ENCODE results near the gene SYT9. TPM values are rescaled to one million over a fixed set of nuclear protein-coding genes. Genes with fewer than 3 reads are reported as not detected.

Gene SYT9
- polyA plus RNA-seq, 1 donor from 2014 or later = 2.3 TPM

- no peaks in the 10 kb centered on the region for H3K79me2 ChIP-seq (replicated peaks; ENCODE audit: insufficient read depth, low read length)
- H4K20me1 ChIP-seq (ENCODE audit: insufficient read depth) = no peaks in the 10 kb centered on the region
- TF ChIP-seq, protein P1, sequence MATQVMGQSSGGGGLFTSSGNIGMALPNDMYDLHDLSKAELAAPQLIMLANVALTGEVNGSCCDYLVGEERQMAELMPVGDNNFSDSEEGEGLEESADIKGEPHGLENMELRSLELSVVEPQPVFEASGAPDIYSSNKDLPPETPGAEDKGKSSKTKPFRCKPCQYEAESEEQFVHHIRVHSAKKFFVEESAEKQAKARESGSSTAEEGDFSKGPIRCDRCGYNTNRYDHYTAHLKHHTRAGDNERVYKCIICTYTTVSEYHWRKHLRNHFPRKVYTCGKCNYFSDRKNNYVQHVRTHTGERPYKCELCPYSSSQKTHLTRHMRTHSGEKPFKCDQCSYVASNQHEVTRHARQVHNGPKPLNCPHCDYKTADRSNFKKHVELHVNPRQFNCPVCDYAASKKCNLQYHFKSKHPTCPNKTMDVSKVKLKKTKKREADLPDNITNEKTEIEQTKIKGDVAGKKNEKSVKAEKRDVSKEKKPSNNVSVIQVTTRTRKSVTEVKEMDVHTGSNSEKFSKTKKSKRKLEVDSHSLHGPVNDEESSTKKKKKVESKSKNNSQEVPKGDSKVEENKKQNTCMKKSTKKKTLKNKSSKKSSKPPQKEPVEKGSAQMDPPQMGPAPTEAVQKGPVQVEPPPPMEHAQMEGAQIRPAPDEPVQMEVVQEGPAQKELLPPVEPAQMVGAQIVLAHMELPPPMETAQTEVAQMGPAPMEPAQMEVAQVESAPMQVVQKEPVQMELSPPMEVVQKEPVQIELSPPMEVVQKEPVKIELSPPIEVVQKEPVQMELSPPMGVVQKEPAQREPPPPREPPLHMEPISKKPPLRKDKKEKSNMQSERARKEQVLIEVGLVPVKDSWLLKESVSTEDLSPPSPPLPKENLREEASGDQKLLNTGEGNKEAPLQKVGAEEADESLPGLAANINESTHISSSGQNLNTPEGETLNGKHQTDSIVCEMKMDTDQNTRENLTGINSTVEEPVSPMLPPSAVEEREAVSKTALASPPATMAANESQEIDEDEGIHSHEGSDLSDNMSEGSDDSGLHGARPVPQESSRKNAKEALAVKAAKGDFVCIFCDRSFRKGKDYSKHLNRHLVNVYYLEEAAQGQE (IDR thresholded peaks at IDR 0.05; ENCODE audit: borderline replicate concordance) = no peak
- TF ChIP-seq CTCF (IDR thresholded peaks at IDR 0.05; ENCODE audit: poor library complexity, severe bottlenecking) (no peak), RAD21 (conservative IDR thresholded peaks at IDR 0.05) (no peak), EP300 (conservative IDR thresholded peaks at IDR 0.05; ENCODE audit: poor library complexity, severe bottlenecking) (no peak), TAF1 (IDR thresholded peaks at IDR 0.05; ENCODE audit: low read depth) (no peak), POLR2AphosphoS5 (IDR thresholded peaks at IDR 0.05) (no peak), EZH2 (IDR thresholded peaks at IDR 0.05; ENCODE audit: borderline replicate concordance, insufficient read depth, low read length, poor library complexity, severe bottlenecking) (no peak), SMC3 (conservative IDR thresholded peaks at IDR 0.05; ENCODE audit: poor library complexity) (no peak), MXI1 (conservative IDR thresholded peaks at IDR 0.05; ENCODE audit: poor library complexity, severe bottlenecking) (no peak)
- H2AFZ ChIP-seq (ENCODE audit: low read depth, low read length) = no peak overlapping the region
- no peaks in the 10 kb centered on the region for H3F3A ChIP-seq (ENCODE audit: insufficient read depth, low read length, poor library complexity, severe bottlenecking)
- no peak overlapping the region for H3K27ac ChIP-seq (ENCODE audit: low read length)
- H3K4me2 ChIP-seq (ENCODE audit: low read length) = no peak overlapping the region
- H3K4me3 ChIP-seq (ENCODE audit: low read length) = no peak overlapping the region
- no peaks in the 10 kb centered on the region for H3K9me2 ChIP-seq (ENCODE audit: insufficient read depth, low read length)
- H3K36me3 ChIP-seq (ENCODE audit: insufficient read depth, low read length) = no peaks in the 10 kb centered on the region
- no peak overlapping the region for H3K9ac ChIP-seq (ENCODE audit: low read length)
- no peaks in the 10 kb centered on the region for H3K27me3 ChIP-seq (ENCODE audit: insufficient read depth, low read depth, low read length)
- H3K9me3 ChIP-seq (ENCODE audit: low read length) = no peaks in the 10 kb centered on the region
Measured at GRCh38 chr11:7245341-7245740, 6.4 kb upstream of the SYT9 start.

GRCh38 chr11:7246179-7246578 lies 5.5 kb upstream of the SYT9 start:
- Histone ChIP-seq H3F3A (ENCODE audit: insufficient read depth, low read length, poor library complexity, severe bottlenecking) (no peaks in the 10 kb centered on the region), H3K27me3 (ENCODE audit: insufficient read depth, low read depth, low read length) (peaks cover 8% of the 10 kb centered on the region), H4K20me1 (ENCODE audit: insufficient read depth) (no peaks in the 10 kb centered on the region), H3K4me2 (ENCODE audit: low read length) (no peak overlapping the region), H3K4me3 (ENCODE audit: low read length) (no peak overlapping the region), H3K9ac (ENCODE audit: low read length) (no peak overlapping the region), H3K27ac (ENCODE audit: low read length) (no peak overlapping the region), H2AFZ (ENCODE audit: low read depth, low read length) (no peak overlapping the region), H3K9me2 (ENCODE audit: insufficient read depth, low read length) (no peaks in the 10 kb centered on the region), H3K9me3 (ENCODE audit: low read length) (no peaks in the 10 kb centered on the region), H3K36me3 (ENCODE audit: insufficient read depth, low read length) (no peaks in the 10 kb centered on the region), H3K79me2 (replicated peaks; ENCODE audit: insufficient read depth, low read length) (no peaks in the 10 kb centered on the region)
- TF ChIP-seq RAD21 (conservative IDR thresholded peaks at IDR 0.05) = no peak

DNA sequence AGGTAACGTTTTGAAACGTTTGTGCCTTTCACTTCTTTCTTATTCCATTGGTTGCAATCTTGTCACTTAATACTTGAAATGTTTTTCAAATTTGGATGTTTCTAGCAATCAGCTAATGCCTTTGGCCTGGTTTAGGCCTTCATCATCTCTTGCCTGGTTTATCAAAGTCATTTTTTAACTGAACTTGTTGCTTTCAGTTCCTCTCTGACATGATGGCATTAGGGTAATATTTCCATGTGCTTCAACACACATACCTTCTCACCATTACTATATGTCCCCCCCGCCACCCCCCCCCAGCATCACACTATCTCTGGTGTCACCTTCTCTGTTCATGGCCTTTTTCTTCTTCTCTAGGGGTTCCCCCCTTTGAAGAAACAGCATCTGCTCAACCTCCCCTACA lies 1.5 kb upstream of the SYT9 start:
- Histone ChIP-seq H3K4me2 (ENCODE audit: low read length) (no peak overlapping the region), H4K20me1 (ENCODE audit: insufficient read depth) (no peaks in the 10 kb centered on the region), H3K36me3 (ENCODE audit: insufficient read depth, low read length) (no peaks in the 10 kb centered on the region), H3K27me3 (ENCODE audit: insufficient read depth, low read depth, low read length) (peaks cover 33% of the 10 kb centered on the region), H3F3A (ENCODE audit: insufficient read depth, low read length, poor library complexity, severe bottlenecking) (no peaks in the 10 kb centered on the region), H3K27ac (ENCODE audit: low read length) (no peak overlapping the region), H2AFZ (ENCODE audit: low read depth, low read length) (no peak overlapping the region), H3K79me2 (replicated peaks; ENCODE audit: insufficient read depth, low read length) (no peaks in the 10 kb centered on the region), H3K4me3 (ENCODE audit: low read length) (no peak overlapping the region), H3K9me3 (ENCODE audit: low read length) (no peaks in the 10 kb centered on the region), H3K9ac (ENCODE audit: low read length) (no peak overlapping the region), H3K9me2 (ENCODE audit: insufficient read depth, low read length) (no peaks in the 10 kb centered on the region)
- no peak for TF ChIP-seq CTCF (IDR thresholded peaks at IDR 0.05; ENCODE audit: poor library complexity, severe bottlenecking)
- TF ChIP-seq SMC3 (conservative IDR thresholded peaks at IDR 0.05; ENCODE audit: poor library complexity) = no peak
- TF ChIP-seq RAD21 (conservative IDR thresholded peaks at IDR 0.05) = no peak
- no peak for TF ChIP-seq TAF1 (IDR thresholded peaks at IDR 0.05; ENCODE audit: low read depth)
- TF ChIP-seq EZH2 (IDR thresholded peaks at IDR 0.05; ENCODE audit: borderline replicate concordance, insufficient read depth, low read length, poor library complexity, severe bottlenecking) = no peak
- TF ChIP-seq, protein P1 (IDR thresholded peaks at IDR 0.05; ENCODE audit: borderline replicate concordance) = no peak
- no peak for TF ChIP-seq EP300 (conservative IDR thresholded peaks at IDR 0.05; ENCODE audit: poor library complexity, severe bottlenecking)
- no peak for TF ChIP-seq POLR2AphosphoS5 (IDR thresholded peaks at IDR 0.05)
- no peak for TF ChIP-seq MXI1 (conservative IDR thresholded peaks at IDR 0.05; ENCODE audit: poor library complexity, severe bottlenecking)
